ENCODE results near the gene JAM3. TPM values are rescaled to one million over a fixed set of nuclear protein-coding genes. Genes with fewer than 3 reads are reported as not detected.

JAM3 gene
- total RNA-seq, 2 experiments from 2014 or later, result 13.5 to 15.3 TPM

DNA sequence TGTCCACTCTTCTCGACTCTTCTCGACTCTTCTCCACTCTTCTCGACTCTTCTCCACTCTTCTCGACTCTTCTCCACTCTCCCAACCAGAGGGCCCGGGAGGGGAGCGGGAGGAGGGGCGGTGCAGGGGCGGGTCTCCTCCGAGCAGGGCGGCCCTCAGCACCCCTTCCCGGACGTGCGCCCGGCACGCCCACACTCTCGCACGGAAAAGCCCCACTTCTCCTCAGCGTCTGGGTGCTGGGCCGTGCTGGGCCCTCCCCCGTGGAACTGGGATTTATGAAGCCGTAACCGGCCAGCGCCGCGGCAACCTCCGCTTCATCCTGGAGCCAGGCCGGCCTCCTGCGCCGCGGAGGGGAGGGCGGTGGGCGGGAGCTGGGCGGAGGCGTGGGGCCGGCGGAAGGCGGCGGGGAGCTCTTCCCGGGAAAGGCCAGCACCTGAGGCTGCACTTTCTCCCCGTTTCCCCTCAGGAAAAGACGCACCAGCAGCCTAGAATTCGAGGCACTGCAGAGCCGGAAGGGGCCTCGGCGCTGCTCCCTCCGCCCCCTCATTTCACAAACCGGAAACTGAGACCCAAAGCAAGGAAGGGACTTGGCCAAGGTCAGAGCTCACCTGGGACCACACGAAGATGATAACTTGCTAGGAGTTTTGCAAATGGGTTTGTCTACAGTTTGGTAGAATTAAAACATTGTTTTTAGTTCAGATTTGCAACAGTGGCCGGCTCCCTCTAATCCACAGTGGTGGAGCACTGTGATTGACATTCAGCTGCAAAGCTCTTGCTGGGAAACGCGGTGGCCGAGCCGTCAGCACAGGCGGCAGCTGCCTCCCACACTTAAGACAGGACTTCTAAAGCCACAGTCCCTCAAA is 31.6 kb upstream of the JAM3 start:
- DNase-seq, result peak in 13 of 14 experiments; percentile 27 to 81 (median 58)
- Mint-ChIP-seq H3K4me1 (ENCODE audit: low read depth) (peaks cover 50% of the 10 kb centered on the region), H3K9me3 (no peaks in the 10 kb centered on the region), H3K27me3 (no peaks in the 10 kb centered on the region), H3K36me3 (ENCODE audit: low read depth) (no peaks in the 10 kb centered on the region), H3K27ac (peak overlapping the region; percentile 86), H3K4me3 (peak overlapping the region; percentile 94)
- Histone ChIP-seq H3K9me3 (ENCODE audit: control insufficient read depth in 1 of 2, insufficient read depth in 1 of 2, low read length in 2 of 2) (peaks cover 0 to 5% of the 10 kb centered on the region in 2 experiments), H3K27ac (ENCODE audit: low read depth in 1 of 2, low read length in 2 of 2) (peak overlapping the region; percentile 60 to 80), H3K36me3 (ENCODE audit: insufficient read depth, low read length) (no peaks in the 10 kb centered on the region), H3K27me3 (ENCODE audit: control insufficient read depth in 1 of 2, insufficient read depth in 2 of 2, low read length in 2 of 2) (no peaks in the 10 kb centered on the region), H3K4me3 (ENCODE audit: low read length) (peak overlapping the region; percentile 70), H3K4me1 (ENCODE audit: insufficient read depth, low read length) (peaks cover 51% of the 10 kb centered on the region)
- peak; percentile 71 for ATAC-seq (ENCODE audit: poor library complexity)
- intact Hi-C loops (cut with DNase I, micrococcal nuclease), result loop anchor here (1.0 to 5.0 kb wide), 3 partner anchors 90 to 110 kb away; no protein-coding TSS in a partner anchor
- ChIA-PET CTCF (interaction anchor here (1.1 to 1.2 kb wide), 2 partner anchors 13 to 109 kb away, joined by 3 read pairs; no protein-coding TSS in a partner anchor), POLR2A (interaction anchor here (0.7 to 3.0 kb wide), 9 partner anchors 9 to 187 kb away, joined by 3 to 23 read pairs (median 5); partner anchors contain the start of genes JAM3, NCAPD3 and VPS26B)
- TF ChIP-seq, protein P1, sequence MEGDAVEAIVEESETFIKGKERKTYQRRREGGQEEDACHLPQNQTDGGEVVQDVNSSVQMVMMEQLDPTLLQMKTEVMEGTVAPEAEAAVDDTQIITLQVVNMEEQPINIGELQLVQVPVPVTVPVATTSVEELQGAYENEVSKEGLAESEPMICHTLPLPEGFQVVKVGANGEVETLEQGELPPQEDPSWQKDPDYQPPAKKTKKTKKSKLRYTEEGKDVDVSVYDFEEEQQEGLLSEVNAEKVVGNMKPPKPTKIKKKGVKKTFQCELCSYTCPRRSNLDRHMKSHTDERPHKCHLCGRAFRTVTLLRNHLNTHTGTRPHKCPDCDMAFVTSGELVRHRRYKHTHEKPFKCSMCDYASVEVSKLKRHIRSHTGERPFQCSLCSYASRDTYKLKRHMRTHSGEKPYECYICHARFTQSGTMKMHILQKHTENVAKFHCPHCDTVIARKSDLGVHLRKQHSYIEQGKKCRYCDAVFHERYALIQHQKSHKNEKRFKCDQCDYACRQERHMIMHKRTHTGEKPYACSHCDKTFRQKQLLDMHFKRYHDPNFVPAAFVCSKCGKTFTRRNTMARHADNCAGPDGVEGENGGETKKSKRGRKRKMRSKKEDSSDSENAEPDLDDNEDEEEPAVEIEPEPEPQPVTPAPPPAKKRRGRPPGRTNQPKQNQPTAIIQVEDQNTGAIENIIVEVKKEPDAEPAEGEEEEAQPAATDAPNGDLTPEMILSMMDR (IDR thresholded peaks at IDR 0.05), result no peak

- TF ChIP-seq, protein P1 (IDR thresholded peaks at IDR 0.05), result no peak
- H3K27me3 Mint-ChIP-seq, result no peaks in the 10 kb centered on the region
- peak overlapping the region; percentile 94 for H3K4me3 Mint-ChIP-seq
- no peaks in the 10 kb centered on the region for H3K36me3 Mint-ChIP-seq (ENCODE audit: low read depth)
- H3K9me3 Mint-ChIP-seq, result no peaks in the 10 kb centered on the region
- Histone ChIP-seq H3K27ac (ENCODE audit: low read depth in 1 of 2, low read length in 2 of 2) (no peak overlapping the region), H3K4me3 (ENCODE audit: low read length) (no peak overlapping the region), H3K9me3 (ENCODE audit: control insufficient read depth in 1 of 2, insufficient read depth in 1 of 2, low read length in 2 of 2) (peaks cover 0 to 5% of the 10 kb centered on the region in 2 experiments), H3K36me3 (ENCODE audit: insufficient read depth, low read length) (no peaks in the 10 kb centered on the region), H3K4me1 (ENCODE audit: insufficient read depth, low read length) (peaks cover 35% of the 10 kb centered on the region), H3K27me3 (ENCODE audit: control insufficient read depth in 1 of 2, insufficient read depth in 2 of 2, low read length in 2 of 2) (no peaks in the 10 kb centered on the region)
- intact Hi-C loops (cut with DNase I, micrococcal nuclease), result loop anchor here (5.0 kb wide), 2 partner anchors 92 to 112 kb away; no protein-coding TSS in a partner anchor
- ChIA-PET CTCF (interaction anchor here (0.9 to 1.5 kb wide), 2 partner anchors 11 to 92 kb away, joined by 3 to 9 read pairs; no protein-coding TSS in a partner anchor), POLR2A (interaction anchor here (0.6 to 2.8 kb wide), 2 partner anchors 30 to 144 kb away, joined by 3 to 12 read pairs; partner anchors contain the start of gene JAM3)
- peak overlapping the region; percentile 86 for H3K27ac Mint-ChIP-seq
- DNase-seq, result no peak
- peaks cover 39% of the 10 kb centered on the region for H3K4me1 Mint-ChIP-seq (ENCODE audit: low read depth)
- ATAC-seq (ENCODE audit: poor library complexity), result no peak
Measured at GRCh38 chr11:134038897-134039470, 29.9 kb upstream of the JAM3 start.

- Histone ChIP-seq H3K36me3 (ENCODE audit: insufficient read depth, low read length) (no peaks in the 10 kb centered on the region), H3K9me3 (ENCODE audit: control insufficient read depth in 1 of 2, insufficient read depth in 1 of 2, low read length in 2 of 2) (peaks cover 0 to 5% of the 10 kb centered on the region in 2 experiments), H3K27me3 (ENCODE audit: control insufficient read depth in 1 of 2, insufficient read depth in 2 of 2, low read length in 2 of 2) (no peaks in the 10 kb centered on the region), H3K27ac (ENCODE audit: low read depth in 1 of 2, low read length in 2 of 2) (no peak overlapping the region), H3K4me1 (ENCODE audit: insufficient read depth, low read length) (peaks cover 26% of the 10 kb centered on the region), H3K4me3 (ENCODE audit: low read length) (no peak overlapping the region)
- no peaks in the 10 kb centered on the region for H3K36me3 Mint-ChIP-seq (ENCODE audit: low read depth)
- ChIA-PET POLR2A (interaction anchor here (0.6 to 2.8 kb wide), 4 partner anchors 12 to 145 kb away, joined by 3 to 12 read pairs (median 4); partner anchors contain the start of gene JAM3), CTCF (interaction anchor here (0.9 to 1.5 kb wide), 2 partner anchors 11 to 92 kb away, joined by 3 to 9 read pairs; no protein-coding TSS in a partner anchor)
- no peaks in the 10 kb centered on the region for H3K27me3 Mint-ChIP-seq
- intact Hi-C loops (cut with DNase I, micrococcal nuclease), result loop anchor here (5.0 kb wide), 2 partner anchors 93 to 113 kb away; no protein-coding TSS in a partner anchor
- peaks cover 32% of the 10 kb centered on the region for H3K4me1 Mint-ChIP-seq (ENCODE audit: low read depth)
- H3K9me3 Mint-ChIP-seq, result no peaks in the 10 kb centered on the region
- TF ChIP-seq, protein P1 (IDR thresholded peaks at IDR 0.05), result no peak
- H3K27ac Mint-ChIP-seq, result no peak overlapping the region
- no peak for ATAC-seq (ENCODE audit: poor library complexity)
- H3K4me3 Mint-ChIP-seq, result no peak overlapping the region
- no peak for DNase-seq
Measured at GRCh38 chr11:134039726-134040385, 29.0 kb upstream of the JAM3 start.
